Lower lobe of right lung (tissue), 2 donors: Measurements from ENCODE around the gene BCAR1. TPM values are rescaled to one million over a fixed set of nuclear protein-coding genes. Genes with fewer than 3 reads are reported as not detected.

Source experiments
- ATAC-seq, 2 donors: fragments of 200-7000 bp; cut with Tn5 transposase; one replicate each; pipeline ENCODE4 v1.9.1; 2020 to 2022; ENCODE audit warnings: mild to moderate bottlenecking in 2 of 2, moderate library complexity in 2 of 2
- DNase-seq: peaks from one replicate; pipeline ENCODE4 v3.0.0-alpha.2; 2020
- H3K27ac ChIP-seq: fragments of 200-600 bp; one replicate; pipeline ENCODE4 v1.8.0; 2022
- H3K27me3 ChIP-seq: fragments of 200-600 bp; one replicate; pipeline ENCODE4 v1.8.0; 2022; ENCODE audit warnings: low read depth
- H3K36me3 ChIP-seq: fragments of 200-600 bp; one replicate; pipeline ENCODE4 v1.8.0; 2022; ENCODE audit warnings: mild to moderate bottlenecking
- H3K4me1 ChIP-seq: fragments of 200-600 bp; one replicate; pipeline ENCODE4 v1.8.0; 2022
- H3K4me3 ChIP-seq: fragments of 200-600 bp; one replicate; pipeline ENCODE4 v1.8.0; 2022; ENCODE audit warnings: mild to moderate bottlenecking
- H3K9me3 ChIP-seq: fragments of 200-600 bp; one replicate; pipeline ENCODE4 v1.8.0; 2022
- intact Hi-C: fragments of 100-400 bp; cut with DNase I; formaldehyde crosslinking; loops from one replicate; pipeline ENCODE4 v1.11.0; 2022
- total RNA-seq: library from RNA; stranded (reverse); fragmentation: NEBNext Ultra II Directional; extraction: Animal tissue kit (Norgen Biotek cat#: 25700); gene quantifications from one replicate; pipeline ENCODE4 v1.2.1, GENCODE V29; 2021
- TF ChIP-seq, protein P1 (sequence below): fragments of 200-600 bp; IDR thresholded peaks from one replicate; pipeline ENCODE4 v1.8.0; 2022; ENCODE audit warnings: antibody characterized with exemption, mild to moderate bottlenecking
- donor health status: DM: no; HTN: yes; CAD: no; lungs with severe emphysema.

BCAR1 gene
- total RNA-seq, 1 donor from 2014 or later, result 65.1 TPM

GRCh38 chr16:75264999-75265910 is 13.8 kb upstream of the BCAR1 start:
- TF ChIP-seq, protein P1, sequence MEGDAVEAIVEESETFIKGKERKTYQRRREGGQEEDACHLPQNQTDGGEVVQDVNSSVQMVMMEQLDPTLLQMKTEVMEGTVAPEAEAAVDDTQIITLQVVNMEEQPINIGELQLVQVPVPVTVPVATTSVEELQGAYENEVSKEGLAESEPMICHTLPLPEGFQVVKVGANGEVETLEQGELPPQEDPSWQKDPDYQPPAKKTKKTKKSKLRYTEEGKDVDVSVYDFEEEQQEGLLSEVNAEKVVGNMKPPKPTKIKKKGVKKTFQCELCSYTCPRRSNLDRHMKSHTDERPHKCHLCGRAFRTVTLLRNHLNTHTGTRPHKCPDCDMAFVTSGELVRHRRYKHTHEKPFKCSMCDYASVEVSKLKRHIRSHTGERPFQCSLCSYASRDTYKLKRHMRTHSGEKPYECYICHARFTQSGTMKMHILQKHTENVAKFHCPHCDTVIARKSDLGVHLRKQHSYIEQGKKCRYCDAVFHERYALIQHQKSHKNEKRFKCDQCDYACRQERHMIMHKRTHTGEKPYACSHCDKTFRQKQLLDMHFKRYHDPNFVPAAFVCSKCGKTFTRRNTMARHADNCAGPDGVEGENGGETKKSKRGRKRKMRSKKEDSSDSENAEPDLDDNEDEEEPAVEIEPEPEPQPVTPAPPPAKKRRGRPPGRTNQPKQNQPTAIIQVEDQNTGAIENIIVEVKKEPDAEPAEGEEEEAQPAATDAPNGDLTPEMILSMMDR, result no peak
- ATAC-seq (peak; percentile 31 to 56), DNase-seq (peak; percentile 63)
- Histone ChIP-seq H3K4me1 (peaks cover 54% of the 10 kb centered on the region), H3K36me3 (no peaks in the 10 kb centered on the region), H3K4me3 (peak overlapping the region; percentile 98), H3K27ac (peak overlapping the region; percentile 92), H3K9me3 (no peaks in the 10 kb centered on the region), H3K27me3 (peaks cover 6% of the 10 kb centered on the region)
- intact Hi-C loops, result no loop called here

GRCh38 chr16:75264457-75264998 is 13.1 kb upstream of the BCAR1 start:
- ATAC-seq, result peak in 1 of 2 donors; percentile 0
- Histone ChIP-seq H3K27ac (peak overlapping the region; percentile 92), H3K9me3 (no peaks in the 10 kb centered on the region), H3K36me3 (no peaks in the 10 kb centered on the region), H3K27me3 (peaks cover 6% of the 10 kb centered on the region), H3K4me1 (peaks cover 54% of the 10 kb centered on the region), H3K4me3 (peak overlapping the region; percentile 98)
- intact Hi-C loops, result no loop called here
- TF ChIP-seq, protein P1, result no peak
- peak; percentile 50 for DNase-seq

DNA sequence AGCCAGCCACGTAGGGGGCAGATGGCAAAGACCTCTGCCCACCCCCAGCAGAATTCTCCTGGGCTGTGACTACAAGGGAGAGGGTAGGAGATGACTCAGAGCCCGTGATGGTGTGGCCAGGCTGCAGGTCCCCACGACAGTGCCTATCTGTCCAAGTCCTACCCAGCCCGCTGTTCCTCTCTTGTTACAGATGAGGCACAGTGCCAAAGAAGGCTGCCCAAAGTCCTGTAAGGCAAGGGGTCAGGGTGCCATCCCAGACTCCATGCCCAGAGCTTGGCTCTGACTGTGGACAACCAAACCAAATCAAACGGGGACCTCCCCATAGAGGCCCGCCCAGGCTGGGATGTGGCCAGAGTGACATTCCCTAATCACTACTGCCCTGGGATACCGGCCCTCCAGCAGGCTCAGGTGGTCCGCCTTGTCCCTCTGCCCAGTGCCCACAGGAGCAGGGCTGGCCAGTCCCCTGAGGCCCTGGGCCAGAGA is 12.6 kb upstream of the BCAR1 start:
- H3K36me3 ChIP-seq, result no peaks in the 10 kb centered on the region
- peaks cover 54% of the 10 kb centered on the region for H3K4me1 ChIP-seq
- DNase-seq (peak; percentile 45), ATAC-seq (no peak)
- peaks cover 6% of the 10 kb centered on the region for H3K27me3 ChIP-seq
- TF ChIP-seq, protein P1, result no peak
- peak overlapping the region; percentile 98 for H3K4me3 ChIP-seq
- H3K27ac ChIP-seq, result peak overlapping the region; percentile 92
- H3K9me3 ChIP-seq, result no peaks in the 10 kb centered on the region
- intact Hi-C loops, result no loop called here

DNA sequence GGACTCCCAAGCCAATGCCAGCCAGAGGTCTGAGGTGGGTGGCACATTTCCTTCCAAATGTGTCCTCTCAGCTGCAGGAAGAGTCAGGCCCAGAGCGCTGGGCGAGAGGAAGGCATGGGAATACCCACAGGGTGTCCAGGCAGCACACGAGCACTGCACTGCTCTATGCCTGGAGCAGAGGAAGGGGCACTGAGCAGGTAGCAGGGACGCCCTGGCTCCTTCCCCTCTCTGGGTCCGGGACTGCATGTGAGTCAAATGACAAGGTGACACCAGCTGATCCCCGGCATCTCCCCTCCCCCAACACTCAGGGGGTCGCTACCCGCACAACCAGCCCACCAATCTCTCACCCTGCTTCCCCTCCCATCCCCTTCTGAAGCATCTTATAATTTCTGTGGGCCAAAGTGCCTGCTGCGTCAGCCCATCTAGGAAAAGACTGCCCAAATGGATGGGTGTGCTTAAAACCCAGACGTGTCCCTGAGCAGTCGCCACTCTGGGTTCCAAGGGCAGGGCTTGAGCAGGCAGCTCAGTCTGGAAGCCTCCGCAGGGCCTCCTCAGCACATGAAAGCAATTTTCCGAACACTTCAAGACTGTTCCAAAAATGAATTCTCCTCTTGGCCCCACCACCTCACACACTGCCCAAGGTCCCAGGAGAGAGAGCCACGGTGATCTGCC is 12.0 kb upstream of the BCAR1 start:
- DNase-seq (no peak), ATAC-seq (no peak)
- intact Hi-C loops, result no loop called here
- peaks cover 60% of the 10 kb centered on the region for H3K4me1 ChIP-seq
- TF ChIP-seq, protein P1, result no peak
- peaks cover 6% of the 10 kb centered on the region for H3K27me3 ChIP-seq
- H3K4me3 ChIP-seq, result peak overlapping the region; percentile 98
- H3K9me3 ChIP-seq, result no peaks in the 10 kb centered on the region
- H3K27ac ChIP-seq, result peak overlapping the region; percentile 92
- H3K36me3 ChIP-seq, result no peaks in the 10 kb centered on the region

- H3K9me3 ChIP-seq, result no peaks in the 10 kb centered on the region
- DNase-seq, result no peak
- ATAC-seq, result no peak
- peak overlapping the region; percentile 6 for H3K4me3 ChIP-seq
- intact Hi-C loops, result no loop called here
- TF ChIP-seq, protein P1, result no peak
- H3K36me3 ChIP-seq, result no peaks in the 10 kb centered on the region
- H3K4me1 ChIP-seq, result peaks cover 67% of the 10 kb centered on the region
- H3K27ac ChIP-seq, result no peak overlapping the region
- H3K27me3 ChIP-seq, result peaks cover 6% of the 10 kb centered on the region
Observed at GRCh38 chr16:75262800-75263127, 11.3 kb upstream of the BCAR1 start.
